H1 (cell line): Measurements from ENCODE around the gene PLA2G4F. TPM values are rescaled to one million over a fixed set of nuclear protein-coding genes. Genes with fewer than 3 reads are reported as not detected.

Experiments
- CTCF ChIA-PET: fragments of 300-600 bp; sonication (Branson Sonifier 250); formaldehyde crosslinking; loops from one replicate; lab custom pipeline; 2021; ENCODE audit not compliant: partially characterized antibody; lab: Charles Lee
- POLR2A ChIA-PET: fragments of 300-600 bp; sonication (Branson Sonifier 250); formaldehyde crosslinking; loops from one replicate; lab custom pipeline; 2021; ENCODE audit warnings: inconsistent platforms; ENCODE audit not compliant: partially characterized antibody; lab: Charles Lee
- DNase-seq, 2 experiments: peaks; one replicate each; pipeline versions ENCODE4 v3.0.0 to v3.0.0-alpha.2; 2010 to 2022; ENCODE audit warnings: low spot score in 2 of 2, low read depth in 1 of 2, mixed read lengths in 1 of 2
- FAIRE-seq: peaks from 2 replicates; lab custom pipeline; 2011; peaks lifted over from hg19 to GRCh38; lab: Jason Lieb, UNC
- H2AFZ ChIP-seq: 2 replicates; pipeline ENCODE4 v1.8.1; 2012; ENCODE audit warnings: low read length, inconsistent platforms
- H2AK5ac ChIP-seq: 2 replicates; pipeline ENCODE4 v1.6.1; 2013; ENCODE audit warnings: low read depth, low read length
- H2BK120ac ChIP-seq: replicated peaks from 2 replicates; pipeline ENCODE3; 2013; ENCODE audit warnings: low read depth, low read length, inconsistent platforms
- H2BK12ac ChIP-seq: 2 replicates; pipeline ENCODE4 v1.6.1; 2013; ENCODE audit warnings: low read depth, low read length
- H2BK15ac ChIP-seq: 2 replicates; pipeline ENCODE4 v1.6.1; 2013; ENCODE audit warnings: low read length
- H2BK20ac ChIP-seq: 2 replicates; pipeline ENCODE4 v1.6.1; 2013; ENCODE audit warnings: low read length
- H2BK5ac ChIP-seq: 2 replicates; pipeline ENCODE4 v1.6.1; 2013; ENCODE audit warnings: low read depth, low read length
- H3K14ac ChIP-seq: 2 replicates; pipeline ENCODE4 v1.6.1; 2013; ENCODE audit warnings: inconsistent platforms; ENCODE audit not compliant: insufficient read length
- H3K18ac ChIP-seq: 2 replicates; pipeline ENCODE4 v1.6.1; 2013; ENCODE audit warnings: low read length; ENCODE audit errors: extremely low read depth
- H3K23ac ChIP-seq: 2 replicates; pipeline ENCODE4 v1.6.1; 2013; ENCODE audit warnings: inconsistent platforms; ENCODE audit not compliant: insufficient read length
- H3K23me2 ChIP-seq: 2 replicates; pipeline ENCODE4 v1.6.1; 2013; ENCODE audit warnings: low read depth, low read length
- H3K27ac ChIP-seq: 2 replicates; pipeline ENCODE4 v1.6.1; 2011; ENCODE audit warnings: low read depth, low read length, inconsistent platforms
- H3K27me3 ChIP-seq, 4 experiments: replicated peaks in 1 of 4; 1 replicate in 1 of 4; 2 replicates in 3 of 4; pipeline versions ENCODE4 v1.6.1 to v1.8.1; 2011 to 2013; ENCODE audit warnings: low read length in 3 of 4, mild to moderate bottlenecking in 3 of 4, inconsistent platforms in 2 of 4, mixed read lengths in 2 of 4, moderate library complexity in 1 of 4; ENCODE audit not compliant: control insufficient read depth in 3 of 4, insufficient read depth in 3 of 4; ENCODE audit errors: extremely low read depth in 1 of 4
- H3K36me3 ChIP-seq, 4 experiments: 2 replicates each; pipeline versions ENCODE4 v1.6.1 to v1.8.1; 2011 to 2013; ENCODE audit warnings: mild to moderate bottlenecking in 4 of 4, low read length in 3 of 4, moderate library complexity in 2 of 4, control low read depth in 1 of 4, inconsistent platforms in 1 of 4; ENCODE audit not compliant: insufficient read depth in 4 of 4, control insufficient read depth in 2 of 4
- H3K4ac ChIP-seq: replicated peaks from 2 replicates; pipeline ENCODE3; 2013; ENCODE audit warnings: low read length, low read depth, mixed read lengths, inconsistent platforms; ENCODE audit not compliant: insufficient read length
- H3K4me1 ChIP-seq, 4 experiments: replicated peaks in 1 of 4; 1 replicate in 1 of 4; 2 replicates in 3 of 4; pipeline versions ENCODE4 v1.6.1 to v1.8.1; 2011 to 2013; ENCODE audit warnings: low read length in 3 of 4, inconsistent platforms in 2 of 4, mixed read lengths in 1 of 4; ENCODE audit not compliant: insufficient read depth in 4 of 4, control insufficient read depth in 3 of 4
- H3K4me2 ChIP-seq, 2 experiments: 2 replicates each; pipeline versions ENCODE4 v1.6.1 to v1.8.1; 2011 to 2013; ENCODE audit warnings: low read depth in 2 of 2, low read length in 2 of 2, control low read depth in 1 of 2, inconsistent platforms in 1 of 2, mild to moderate bottlenecking in 1 of 2; ENCODE audit not compliant: insufficient read depth in 1 of 2
- H3K4me3 ChIP-seq, 4 experiments: fragments of 200-600, 300-600 bp in 1 of 4; sonication (generic), shearing (Covaris generic), sonication (Bioruptor Twin) in 1 of 4; 2 replicates each; pipeline versions ENCODE4 v1.5.1 to v1.8.1; 2011 to 2016; ENCODE audit warnings: low read length in 4 of 4, low read depth in 3 of 4, control low read depth in 2 of 4, inconsistent platforms in 2 of 4, mild to moderate bottlenecking in 2 of 4, mixed read lengths in 1 of 4, moderate library complexity in 1 of 4; ENCODE audit not compliant: insufficient read depth in 2 of 4; ENCODE audit errors: extremely low read depth in 1 of 4
- H3K56ac ChIP-seq: replicated peaks from 2 replicates; pipeline ENCODE3; 2013; ENCODE audit warnings: low read depth, mild to moderate bottlenecking, mixed read lengths, low read length, inconsistent platforms; ENCODE audit not compliant: insufficient read length
- H3K79me1 ChIP-seq: 2 replicates; pipeline ENCODE4 v1.6.1; 2013; ENCODE audit warnings: low read depth, low read length, control low read depth
- H3K79me2 ChIP-seq, 2 experiments: 2 replicates each; pipeline versions ENCODE4 v1.6.1 to v1.8.1; 2012 to 2013; ENCODE audit warnings: low read length in 2 of 2, mild to moderate bottlenecking in 2 of 2, inconsistent platforms in 1 of 2; ENCODE audit not compliant: insufficient read depth in 2 of 2, control insufficient read depth in 1 of 2
- H3K9ac ChIP-seq, 4 experiments: replicated peaks in 1 of 4; 1 replicate in 1 of 4; 2 replicates in 3 of 4; pipeline versions ENCODE4 v1.6.1 to v1.8.1; 2011 to 2013; ENCODE audit warnings: low read depth in 3 of 4, low read length in 3 of 4, control low read depth in 2 of 4, mild to moderate bottlenecking in 2 of 4, moderate library complexity in 2 of 4, inconsistent platforms in 1 of 4; ENCODE audit errors: extremely low read depth in 1 of 4
- H3K9me3 ChIP-seq, 2 experiments: 2 replicates each; pipeline versions ENCODE4 v1.6.1 to v1.8.1; 2012 to 2013; ENCODE audit warnings: mild to moderate bottlenecking in 2 of 2, moderate library complexity in 2 of 2, control low read depth in 1 of 2, inconsistent platforms in 1 of 2, low read depth in 1 of 2, low read length in 1 of 2, mixed read lengths in 1 of 2; ENCODE audit not compliant: insufficient read depth in 2 of 2
- H4K20me1 ChIP-seq, 2 experiments: replicated peaks in 1 of 2; 2 replicates each; pipeline versions ENCODE3 to v1.8.1; 2011 to 2013; ENCODE audit warnings: inconsistent platforms in 2 of 2, low read length in 2 of 2, mild to moderate bottlenecking in 1 of 2; ENCODE audit not compliant: insufficient read depth in 2 of 2, control insufficient read depth in 1 of 2
- H4K5ac ChIP-seq: 2 replicates; pipeline ENCODE4 v1.6.1; 2013; ENCODE audit warnings: low read length, low read depth, mixed read lengths, inconsistent platforms; ENCODE audit not compliant: insufficient read length
- H4K8ac ChIP-seq: 2 replicates; pipeline ENCODE4 v1.8.0; 2013; ENCODE audit warnings: mild to moderate bottlenecking, moderate library complexity, low read length, inconsistent platforms; ENCODE audit not compliant: insufficient read depth; ENCODE audit errors: extremely low read depth
- H4K91ac ChIP-seq: replicated peaks from 2 replicates; pipeline ENCODE3; 2013; ENCODE audit warnings: low read length, mixed read lengths, inconsistent platforms; ENCODE audit not compliant: insufficient read length
- WGBS, 2 experiments: shearing (Covaris generic) in 1 of 2; methylation state at CpG; one replicate each; pipeline versions ENCODE4 v1.1.6 to v1.1.7; 2013 to 2015; ENCODE audit warnings: low lambda C conversion rate in 2 of 2, mixed read lengths in 2 of 2, inconsistent platforms in 1 of 2, low coverage in 1 of 2, missing lambda C conversion rate in 1 of 2; ENCODE audit not compliant: insufficient replicate concordance in 2 of 2, insufficient coverage in 1 of 2, insufficient read length in 1 of 2; ENCODE audit errors: extremely low coverage in 1 of 2, missing lambda C conversion rate in 1 of 2; 5-methylcytosine and 5-hydroxymethylcytosine counted together
- polyA plus RNA-seq, 7 experiments: library from polyadenylated mRNA; depleted of rRNA in 3 of 7; stranded (reverse) in 5 of 7; unstranded in 2 of 7; fragments of >200 nt in 5 of 7; fragments of 200-250 nt in 2 of 7; gene quantifications; 1 replicate in 5 of 7; 2 replicates in 1 of 7; 4 replicates in 1 of 7; pipeline versions ENCODE4 v1.2.1 to v1.2.3, GENCODE V29; 2011 to 2013; ENCODE audit warnings: missing spikeins in 2 of 7, mixed read lengths in 2 of 7
- total RNA-seq: library from RNA; stranded (reverse); fragmentation: NEBNext Ultra II Directional; extraction: Animal tissue kit (Norgen Biotek cat#: 25700); gene quantifications from 2 replicates; pipeline ENCODE4 v1.2.1, GENCODE V29; 2021

Gene PLA2G4F
- total and polyA plus RNA-seq, 2 of the 8 experiments (the other 6 are each of a cell fraction or from before 2014, with no cell fraction given) = not detected

GRCh38 chr15:42110367-42110766 is 46.1 kb downstream of the PLA2G4F start:
- no peak overlapping the region for H3K9ac ChIP-seq
- H3K4me3 ChIP-seq = no peak overlapping the region
- H2BK15ac ChIP-seq = no peak overlapping the region
- no peak overlapping the region for H2BK120ac ChIP-seq
- H3K23ac ChIP-seq = no peak overlapping the region
- no peak overlapping the region for H4K91ac ChIP-seq
- no peak overlapping the region for H3K27ac ChIP-seq
- FAIRE-seq (no peak), DNase-seq (no peak)
- no peaks in the 10 kb centered on the region for H3K4me1 ChIP-seq
- no peak overlapping the region for H3K14ac ChIP-seq
- H3K56ac ChIP-seq = no peak overlapping the region
- H4K8ac ChIP-seq = no peak overlapping the region
- no peaks in the 10 kb centered on the region for H3K23me2 ChIP-seq
- H3K79me1 ChIP-seq = no peaks in the 10 kb centered on the region
- H2BK5ac ChIP-seq = no peak overlapping the region
- no peaks in the 10 kb centered on the region for H3K9me3 ChIP-seq
- H3K79me2 ChIP-seq = no peaks in the 10 kb centered on the region
- no peaks in the 10 kb centered on the region for H4K20me1 ChIP-seq
- H2BK12ac ChIP-seq = no peak overlapping the region
- no peak overlapping the region for H3K4me2 ChIP-seq
- no peak overlapping the region for H2BK20ac ChIP-seq
- H3K27me3 ChIP-seq = no peaks in the 10 kb centered on the region
- H3K36me3 ChIP-seq = no peaks in the 10 kb centered on the region
- CTCF ChIA-PET = interaction anchor here (0.6 to 2.2 kb wide), 4 partner anchors 15 to 816 kb away, joined by 3 to 19 read pairs (median 5); no protein-coding TSS in a partner anchor
- no peak overlapping the region for H3K4ac ChIP-seq
- H2AFZ ChIP-seq = 0 out of 2 replicates have a peak overlapping the region, but pooled peaks have one; percentile 10
- no peak overlapping the region for H2AK5ac ChIP-seq
- no peak overlapping the region for H3K18ac ChIP-seq
- no peak overlapping the region for H4K5ac ChIP-seq
- POLR2A ChIA-PET = no interaction called here
- WGBS, 2 experiments = 84% methylated on average over 3 of the region's 3 CpGs; no CpG with 5 or more reads in 1 of the 2 experiments
